H7 (cell line): Measurements from ENCODE around the gene TEX2. TPM values are rescaled to one million over a fixed set of nuclear protein-coding genes. Genes with fewer than 3 reads are reported as not detected.

Experiments
- DNase-seq: peaks from one replicate; pipeline ENCODE4 v3.0.0; 2012
- H3K27me3 ChIP-seq: 2 replicates; pipeline ENCODE4 v1.6.0; 2011; ENCODE audit warnings: mild to moderate bottlenecking, low read length; ENCODE audit not compliant: control insufficient read depth, insufficient read depth
- H3K36me3 ChIP-seq: replicated peaks from 2 replicates; pipeline ENCODE4 v1.5.1; 2011; ENCODE audit warnings: low read length; ENCODE audit not compliant: control insufficient read depth, insufficient read depth
- H3K4me3 ChIP-seq: 2 replicates; pipeline ENCODE4 v1.5.1; 2011; ENCODE audit warnings: low read depth, mild to moderate bottlenecking, control low read depth, low read length, moderate library complexity; ENCODE audit not compliant: insufficient read depth
- total RNA-seq: library from RNA; depleted of rRNA; stranded (reverse); fragments of >200 nt; shearing (Covaris generic); gene quantifications from 2 replicates; pipeline ENCODE4 v1.2.3, GENCODE V29; 2014

The TEX2 gene
- total RNA-seq, 1 experiment from 2014 or later, result 4.7 TPM

DNA sequence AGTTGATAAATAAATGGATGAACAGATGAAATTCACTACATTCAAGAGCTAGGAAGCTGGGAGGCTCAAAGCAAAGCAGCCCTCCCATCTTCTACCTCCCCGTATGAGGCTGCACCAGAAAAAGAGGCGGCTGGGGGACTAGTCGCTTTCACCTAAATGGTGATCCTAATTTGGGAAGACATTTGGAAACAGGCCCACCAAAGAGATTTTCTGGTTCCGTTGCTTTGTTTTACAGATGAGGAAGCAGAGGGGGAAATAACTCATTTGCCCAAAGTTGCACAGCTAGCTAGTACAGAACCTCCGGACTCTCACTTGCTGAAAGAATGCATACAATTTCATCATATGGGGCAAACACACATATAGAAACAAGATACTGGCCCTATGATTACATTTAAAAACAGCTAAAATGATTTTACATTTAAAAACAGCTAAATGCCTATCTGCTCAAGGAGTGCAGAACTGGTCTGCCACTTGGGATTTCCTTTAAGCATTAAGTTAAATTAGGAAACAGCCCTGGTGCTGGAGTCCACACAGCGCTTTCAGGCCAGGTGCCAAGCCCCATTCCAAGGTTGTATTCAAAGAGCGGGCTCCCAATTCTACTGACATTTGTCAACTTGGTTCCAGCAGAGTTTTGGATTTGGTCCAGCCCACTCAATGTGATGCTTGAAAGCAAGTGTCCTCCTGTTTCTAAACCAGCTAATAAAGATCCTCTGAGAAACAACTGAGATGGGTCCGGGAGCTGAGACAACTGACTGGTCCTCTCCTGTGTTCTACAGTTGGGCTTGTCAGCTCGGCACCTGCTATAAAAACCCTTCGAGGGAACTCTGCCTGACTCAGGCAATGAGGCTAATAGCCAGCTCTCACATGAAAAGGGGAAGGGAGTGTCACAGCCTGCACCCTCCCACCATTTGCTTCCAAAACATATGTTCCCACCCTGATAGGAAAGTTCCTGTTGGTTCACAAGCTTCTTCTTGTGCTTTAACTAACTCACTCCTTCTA is 144.8 kb downstream of the TEX2 start:
- H3K27me3 ChIP-seq, result no peaks in the 10 kb centered on the region
- no peak for DNase-seq
- H3K36me3 ChIP-seq, result no peaks in the 10 kb centered on the region
- H3K4me3 ChIP-seq, result no peak overlapping the region

DNA sequence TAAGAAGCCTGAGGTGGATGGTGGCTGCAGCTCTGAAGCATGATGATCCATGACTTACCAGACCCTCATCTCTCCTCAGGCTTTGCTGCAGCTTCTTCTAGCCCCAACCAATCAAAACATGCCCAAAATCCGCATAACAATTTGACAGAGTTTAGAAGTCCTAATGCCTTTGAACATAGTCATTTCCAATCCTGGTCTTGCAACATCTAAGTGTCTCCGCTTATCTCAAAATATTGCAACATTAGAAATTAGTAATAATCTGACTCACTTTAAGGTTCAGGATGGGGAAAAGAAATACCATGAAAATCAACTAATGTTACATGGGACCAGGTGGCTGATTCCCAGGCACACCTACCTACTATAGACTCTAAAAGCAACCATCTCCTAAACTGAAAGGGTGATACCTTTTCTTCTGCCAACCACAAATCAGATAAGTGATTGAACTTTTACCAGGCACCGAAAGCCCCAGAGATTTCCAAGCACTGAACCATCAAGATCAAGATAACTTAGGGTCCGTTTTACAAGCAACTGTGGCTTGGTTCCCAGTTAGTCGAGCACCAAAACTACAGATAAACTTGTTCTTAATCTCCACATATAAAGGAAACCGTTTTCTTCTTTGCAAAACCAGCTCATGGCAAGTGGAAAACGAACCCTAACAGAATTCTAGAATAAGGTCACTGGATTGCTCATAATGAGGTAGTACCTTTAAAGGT is 147.1 kb downstream of the TEX2 start:
- H3K27me3 ChIP-seq, result no peaks in the 10 kb centered on the region
- no peak for DNase-seq
- no peaks in the 10 kb centered on the region for H3K36me3 ChIP-seq
- H3K4me3 ChIP-seq, result no peak overlapping the region

DNA sequence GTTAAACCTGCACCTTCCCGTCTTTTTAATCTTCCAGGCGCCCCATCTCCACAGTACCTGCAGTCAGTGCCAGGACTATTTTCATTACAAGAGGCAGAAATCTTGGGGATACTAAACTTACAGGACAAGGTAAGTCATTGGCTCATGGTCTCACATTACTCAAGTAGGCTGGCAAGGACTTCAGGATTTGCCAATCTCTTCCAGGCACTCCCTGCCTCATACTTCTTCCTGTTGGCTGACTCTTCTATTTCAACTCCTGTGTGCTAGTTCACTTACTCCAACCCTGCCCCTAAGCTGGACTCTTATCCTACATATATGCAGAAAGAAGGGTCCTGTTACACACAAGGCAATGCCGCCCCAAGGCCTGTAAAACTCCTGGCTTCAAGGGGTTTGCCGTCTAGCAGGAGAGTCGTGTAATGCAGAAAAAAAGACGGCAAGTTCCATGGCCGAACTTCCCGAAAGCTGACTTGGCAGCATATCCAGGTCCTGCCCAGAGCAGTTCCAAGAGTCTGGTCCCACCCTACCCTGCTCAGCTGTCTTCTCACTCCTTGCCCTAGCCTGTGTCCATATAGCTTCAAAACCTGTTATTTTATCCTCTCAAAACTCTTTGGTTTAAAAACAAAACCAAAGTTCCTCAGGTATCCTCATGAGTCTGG is 147.9 kb downstream of the TEX2 start:
- H3K4me3 ChIP-seq, result no peak overlapping the region
- H3K27me3 ChIP-seq, result no peaks in the 10 kb centered on the region
- DNase-seq, result no peak
- no peaks in the 10 kb centered on the region for H3K36me3 ChIP-seq

DNA sequence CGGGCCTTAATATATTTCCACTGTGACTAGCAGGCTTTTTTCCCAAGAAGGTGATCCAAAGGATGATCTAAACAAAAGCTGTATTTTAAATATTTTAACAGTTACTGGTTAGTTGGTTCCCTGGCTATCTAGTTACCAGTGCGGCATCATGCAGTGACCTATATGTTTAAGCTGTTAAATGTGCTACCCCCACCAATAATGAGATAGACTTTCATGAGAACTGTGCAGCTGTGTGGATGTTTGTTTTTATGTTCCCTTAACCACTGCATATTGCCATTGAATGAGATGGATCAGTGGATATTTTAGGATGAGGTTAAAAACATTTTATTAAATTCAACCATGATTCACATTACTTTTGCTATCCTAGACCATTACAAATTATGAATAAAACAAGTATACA is 150.1 kb downstream of the TEX2 start:
- Histone ChIP-seq H3K27me3 (no peaks in the 10 kb centered on the region), H3K36me3 (no peaks in the 10 kb centered on the region), H3K4me3 (no peak overlapping the region)
- DNase-seq, result no peak

DNA sequence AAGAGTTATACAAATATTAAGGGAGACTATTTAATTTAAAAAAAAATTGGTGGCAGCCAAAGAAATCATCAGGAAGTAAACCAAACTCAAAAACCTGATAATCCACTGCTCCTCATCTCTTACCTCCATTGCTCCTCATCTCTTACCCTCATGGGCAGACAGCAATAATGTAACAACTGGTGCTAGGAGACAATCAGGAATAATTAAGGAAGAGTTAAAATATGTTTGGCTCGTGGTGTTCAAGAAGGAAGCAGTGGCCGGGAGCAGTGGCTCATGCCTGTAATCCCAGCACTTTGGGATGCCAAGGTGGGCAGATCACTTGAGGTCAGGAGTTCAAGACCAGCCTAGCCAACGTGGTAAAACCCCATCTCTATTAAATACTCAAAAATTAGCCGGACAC is 151.2 kb downstream of the TEX2 start:
- Histone ChIP-seq H3K4me3 (no peak overlapping the region), H3K27me3 (no peaks in the 10 kb centered on the region), H3K36me3 (no peaks in the 10 kb centered on the region)
- DNase-seq, result no peak

DNA sequence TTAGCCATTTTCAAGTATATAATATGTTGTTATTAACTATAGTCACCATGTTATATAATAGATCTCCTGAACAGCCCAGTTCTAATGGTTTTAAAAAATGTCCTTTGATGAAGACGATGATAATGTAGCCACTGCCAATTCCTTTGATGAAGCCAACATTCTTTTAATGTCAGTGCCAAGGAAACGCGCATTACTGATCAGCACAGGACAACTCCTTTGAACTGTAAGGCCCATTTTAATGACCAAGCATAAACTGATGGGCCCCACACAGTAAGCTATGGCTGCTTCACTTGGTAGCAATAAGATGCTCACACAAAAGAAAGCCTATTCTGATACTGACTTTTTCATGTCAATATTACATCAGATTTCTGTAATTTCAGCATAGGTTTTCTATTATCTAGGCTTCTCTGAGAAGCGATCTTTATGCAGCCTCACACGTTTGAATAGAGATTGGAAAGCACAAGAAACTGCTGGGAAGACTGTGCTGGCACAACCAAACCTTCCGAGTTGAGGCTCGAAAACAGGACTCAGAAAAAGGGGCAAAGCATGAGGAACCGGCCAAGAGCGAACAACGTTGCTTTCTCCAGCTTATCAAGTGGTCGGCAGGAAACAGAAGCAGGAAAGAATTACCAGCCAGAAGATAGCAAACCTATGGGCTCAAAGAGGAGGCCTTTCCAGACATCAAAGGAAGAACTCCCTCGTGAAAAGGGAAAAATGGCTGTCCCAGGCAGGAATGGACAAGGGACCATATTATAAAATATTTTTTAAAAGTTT is 152.5 kb downstream of the TEX2 start:
- DNase-seq, result no peak
- no peaks in the 10 kb centered on the region for H3K36me3 ChIP-seq
- H3K27me3 ChIP-seq, result no peaks in the 10 kb centered on the region
- H3K4me3 ChIP-seq, result no peak overlapping the region

DNA sequence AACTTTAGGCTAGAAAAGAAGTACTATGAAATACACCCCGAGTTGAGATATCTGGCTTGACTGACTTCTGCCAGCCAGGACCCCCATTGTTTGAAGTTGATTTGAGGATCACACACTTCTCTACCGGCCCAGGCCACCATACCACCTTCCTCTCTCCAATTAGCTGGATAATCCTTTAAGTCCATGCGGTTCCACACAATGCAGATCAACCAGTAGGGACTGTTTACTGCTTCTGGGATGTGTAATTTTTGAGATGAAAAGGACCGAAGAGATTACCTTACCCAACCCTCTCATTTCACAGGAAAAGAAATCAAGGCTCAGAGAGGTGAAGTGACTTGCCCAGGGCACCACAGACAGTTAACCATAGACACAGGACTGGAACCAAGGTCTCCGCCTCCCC is 153.7 kb downstream of the TEX2 start:
- H3K27me3 ChIP-seq, result no peaks in the 10 kb centered on the region
- no peaks in the 10 kb centered on the region for H3K36me3 ChIP-seq
- no peak overlapping the region for H3K4me3 ChIP-seq
- no peak for DNase-seq

DNA sequence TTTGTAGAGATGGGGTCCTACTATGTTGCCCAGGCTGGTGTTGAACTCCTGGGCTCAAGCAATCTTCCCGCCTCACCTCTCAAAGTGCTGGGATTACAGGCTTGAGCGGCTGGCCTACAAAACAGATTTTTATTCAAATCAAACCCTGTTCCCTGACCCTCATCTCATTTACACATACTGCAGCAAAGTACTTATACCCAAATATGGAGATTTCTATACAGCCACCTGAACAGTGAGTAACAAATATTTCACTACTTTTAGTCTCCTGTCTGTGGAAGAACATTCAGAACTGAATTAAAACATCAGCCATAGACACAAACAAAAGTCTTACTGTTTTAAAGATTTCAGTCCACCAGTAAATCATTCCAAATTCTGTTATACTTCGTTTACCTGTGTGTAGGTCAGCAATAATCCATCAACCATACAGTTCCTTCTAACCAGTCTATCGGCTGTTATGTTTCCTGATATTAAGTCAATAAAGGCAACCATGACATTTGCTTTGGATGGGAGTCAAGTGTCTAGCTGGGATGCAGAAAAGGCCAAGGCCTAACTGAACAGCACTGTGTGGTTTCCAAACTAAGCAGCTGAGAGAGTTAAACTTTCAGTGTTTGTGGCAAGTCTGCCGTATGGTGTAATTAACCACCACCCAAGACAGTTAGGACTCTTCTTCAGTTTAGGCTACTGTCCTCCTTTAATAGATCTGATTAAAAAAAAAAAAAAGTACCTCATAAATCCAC is 155.4 kb downstream of the TEX2 start:
- no peaks in the 10 kb centered on the region for H3K27me3 ChIP-seq

DNA sequence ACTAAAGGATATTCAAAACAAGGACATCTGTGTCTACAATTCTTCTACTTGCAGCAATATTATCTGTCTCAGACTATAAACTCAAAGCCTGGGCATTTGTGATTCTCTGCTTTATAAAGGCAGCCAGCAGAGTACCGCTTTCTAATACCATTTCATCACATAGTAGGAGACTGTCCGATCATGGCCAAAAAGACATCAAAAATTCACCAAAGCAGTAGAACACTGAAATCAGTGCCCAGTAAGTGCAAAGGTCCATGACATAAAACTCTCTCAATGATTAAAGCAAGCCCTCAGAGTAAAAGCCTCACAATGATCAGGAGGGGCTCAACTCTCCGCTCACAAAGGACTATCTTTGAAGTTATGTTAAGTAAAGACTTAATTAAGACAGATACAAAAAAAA is 156.1 kb downstream of the TEX2 start:
- Histone ChIP-seq H3K27me3 (no peaks in the 10 kb centered on the region), H3K36me3 (no peaks in the 10 kb centered on the region)
- DNase-seq, result no peak

More for the DNA sequence above, 155.4 kb downstream of the TEX2 start:
- no peak overlapping the region for H3K4me3 ChIP-seq
- H3K36me3 ChIP-seq, result no peaks in the 10 kb centered on the region
- no peak for DNase-seq

DNA sequence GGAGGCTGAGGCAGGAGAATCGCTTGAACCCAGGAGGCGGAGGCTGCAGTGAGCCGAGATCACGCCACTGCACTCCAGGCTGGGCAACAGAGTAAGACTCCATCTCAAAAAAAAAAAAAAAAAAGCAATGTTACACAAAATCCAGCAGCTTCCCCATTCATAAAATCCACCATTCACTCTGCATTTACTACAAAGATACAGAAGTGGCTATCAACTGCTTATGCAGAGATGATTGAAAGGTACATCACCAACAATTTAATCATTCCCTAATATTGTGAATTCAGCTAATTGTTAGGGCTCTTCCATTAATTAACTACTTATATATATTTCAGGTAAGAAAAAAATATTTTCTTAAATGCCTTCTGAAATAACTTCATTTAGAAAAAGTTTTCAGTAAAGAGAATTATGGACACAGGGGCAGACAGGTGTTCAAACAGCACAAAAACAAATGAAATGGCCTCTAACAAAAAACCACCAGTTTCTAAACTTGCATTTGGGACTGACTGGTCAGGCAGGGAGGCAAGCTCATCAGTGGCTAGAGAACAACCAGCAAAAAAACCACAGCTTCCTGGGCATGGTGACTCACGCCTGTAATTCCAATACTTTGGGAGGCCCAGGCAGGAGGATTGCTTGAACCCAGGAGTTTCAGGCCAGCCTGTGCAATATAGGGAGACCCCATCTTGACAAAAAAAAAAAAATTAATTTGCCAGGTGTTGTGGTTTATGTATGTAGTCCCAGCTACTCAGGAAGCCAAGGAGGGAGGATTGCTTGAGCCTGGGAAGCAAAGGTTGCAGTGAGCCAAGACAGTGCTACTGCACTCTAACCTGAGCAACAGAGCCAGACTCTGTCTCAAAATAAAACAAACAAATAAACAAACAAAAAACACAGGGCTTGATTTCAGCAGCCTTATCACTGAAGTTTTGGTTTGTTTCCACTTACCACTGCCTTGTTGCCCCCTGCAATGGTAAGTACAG is 159.4 kb downstream of the TEX2 start:
- no peak overlapping the region for H3K4me3 ChIP-seq
- H3K36me3 ChIP-seq, result no peaks in the 10 kb centered on the region
- no peak for DNase-seq
- no peaks in the 10 kb centered on the region for H3K27me3 ChIP-seq

More for the DNA sequence above, 156.1 kb downstream of the TEX2 start:
- no peak overlapping the region for H3K4me3 ChIP-seq

DNA sequence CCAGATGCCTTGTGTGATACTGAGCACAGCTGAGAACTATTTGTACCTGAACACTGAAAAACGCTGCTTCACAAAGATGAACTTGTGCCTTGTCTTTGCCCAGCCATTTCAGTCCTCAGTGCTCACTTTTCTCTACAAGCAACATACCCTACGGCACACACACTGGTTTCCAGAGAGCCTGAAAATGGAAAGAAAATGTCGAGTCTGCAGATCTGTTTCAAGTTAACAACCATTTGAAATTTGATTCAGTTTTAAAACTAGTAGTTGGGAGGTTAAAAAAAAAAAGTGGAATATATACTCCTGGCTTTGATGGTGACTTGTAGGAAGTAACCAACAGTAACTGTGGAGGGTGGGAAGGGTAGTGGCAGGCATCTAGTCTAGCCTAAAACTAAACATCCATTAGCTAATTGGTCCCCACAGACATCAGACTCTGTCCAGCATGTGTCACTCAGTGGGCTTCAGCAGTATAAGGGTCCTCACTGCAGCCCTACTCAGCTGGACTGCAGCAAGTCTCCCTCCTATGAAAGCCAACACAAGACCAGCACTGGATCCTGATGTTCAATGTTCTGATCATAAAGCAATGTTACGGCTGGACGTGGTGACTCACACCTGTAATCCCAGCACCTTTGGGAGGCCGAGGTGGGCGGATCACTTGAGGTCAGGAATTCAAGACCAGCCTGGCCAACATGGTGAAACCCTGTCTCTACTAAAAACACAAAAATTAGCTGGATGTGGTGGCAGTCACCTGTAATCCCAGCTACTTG is 160.3 kb downstream of the TEX2 start:
- Histone ChIP-seq H3K4me3 (no peak overlapping the region), H3K36me3 (no peaks in the 10 kb centered on the region), H3K27me3 (no peaks in the 10 kb centered on the region)
- no peak for DNase-seq

DNA sequence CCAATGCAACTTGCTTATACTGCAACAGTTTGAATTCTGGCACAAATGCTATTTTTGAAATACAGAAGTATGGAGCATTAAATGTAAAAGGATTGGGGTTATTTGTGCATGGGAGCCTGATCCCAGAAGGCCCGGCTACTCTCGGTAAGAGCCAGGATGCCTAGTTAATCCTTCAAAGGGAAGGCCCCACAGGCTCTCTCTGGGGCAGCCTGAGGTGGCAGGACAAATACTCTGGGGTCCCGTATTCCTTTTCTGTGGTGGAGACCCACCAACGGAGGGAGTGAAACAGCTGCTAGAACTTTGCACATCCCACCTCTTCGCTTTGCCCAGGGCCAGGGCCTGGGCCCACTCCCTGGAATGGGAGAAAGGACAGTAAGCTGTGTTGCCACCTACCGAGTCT is 163.5 kb downstream of the TEX2 start:
- no peak for DNase-seq
- Histone ChIP-seq H3K36me3 (no peaks in the 10 kb centered on the region), H3K27me3 (no peaks in the 10 kb centered on the region), H3K4me3 (no peak overlapping the region)
